HG02763 (cell line): Measurements from ENCODE around the gene BEST3.
"Not testable (repeated sequence)": the region's sequence is repeated elsewhere in the genome, so short reads cannot be mapped to it uniquely, and the experiment has no call there.

Source experiments
- ATAC-seq: cut with Tn5 transposase; IDR thresholded peaks from one replicate; pipeline ENCODE4 v1.9.1; 2021; ENCODE audit warnings: mild to moderate bottlenecking, moderate library complexity; ENCODE audit not compliant: unreplicated experiment

BEST3 gene

DNA sequence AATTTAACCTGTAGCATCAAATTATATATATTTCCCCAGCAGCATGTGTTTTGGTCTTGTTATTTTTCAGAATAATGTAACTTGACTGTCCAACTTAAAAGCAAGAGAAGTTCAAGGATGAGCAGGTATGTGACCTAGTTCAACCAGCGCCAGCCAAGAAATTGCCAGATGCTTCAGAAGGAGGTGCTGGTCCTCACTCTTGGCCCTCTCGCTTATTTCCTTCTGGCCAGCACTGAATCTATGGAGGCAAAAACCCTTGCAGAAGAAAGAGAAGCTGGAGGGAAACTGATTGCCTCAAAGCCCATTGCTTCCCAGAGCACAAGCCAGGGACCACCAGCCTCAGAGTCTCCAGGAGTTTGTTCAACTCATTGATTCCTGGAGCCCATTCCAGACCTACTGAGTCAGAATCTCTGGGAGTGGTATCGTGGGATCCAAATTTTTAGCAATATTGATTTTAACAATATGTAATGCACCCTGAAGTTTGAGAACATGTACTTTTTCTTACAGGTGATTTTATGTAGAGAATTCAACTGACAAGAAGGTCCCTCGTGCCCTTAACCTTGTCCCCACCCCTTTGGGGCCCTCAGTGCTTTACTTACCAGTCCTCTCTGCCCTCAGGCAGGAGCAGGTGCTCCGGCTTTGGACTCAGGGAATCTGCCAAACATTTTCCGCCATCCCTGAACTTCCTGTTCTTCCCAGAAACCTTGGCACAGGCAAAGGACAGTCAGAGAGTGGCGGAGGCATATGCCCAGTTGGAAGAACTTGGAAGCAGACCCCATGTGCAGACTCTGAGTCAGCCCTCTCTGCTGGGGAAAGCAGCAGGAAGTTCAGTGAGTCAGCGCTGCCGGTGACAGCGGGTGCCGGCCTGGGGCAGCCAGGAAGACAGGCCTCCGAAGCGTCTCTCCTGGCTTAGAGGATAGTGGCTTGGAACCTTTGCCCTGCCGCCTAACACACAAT lies 10.4 kb downstream of the BEST3 start:
- ATAC-seq = no peak

DNA sequence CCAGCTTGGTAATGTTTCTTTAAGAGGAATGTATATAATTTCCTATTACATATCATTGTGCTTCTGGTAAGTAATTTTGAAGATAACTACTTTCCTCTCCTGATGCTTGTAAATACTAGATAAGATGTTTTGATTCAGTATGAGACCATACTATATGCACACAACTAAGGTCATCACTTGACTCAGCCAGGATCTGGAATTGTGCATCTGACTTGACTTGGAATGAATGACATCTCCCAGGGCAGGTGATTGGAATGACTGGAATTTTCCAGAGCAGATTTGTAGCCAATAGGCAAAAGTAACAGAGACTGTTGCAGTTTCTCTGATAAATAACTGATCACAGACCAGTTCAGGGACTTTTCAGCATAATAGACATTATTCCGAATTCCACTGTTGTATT lies 11.1 kb downstream of the BEST3 start:
- no peak for ATAC-seq

- no peak for ATAC-seq
These were observed 11.7 kb downstream of the BEST3 start for GRCh38 chr12:69687390-69687789.

DNA sequence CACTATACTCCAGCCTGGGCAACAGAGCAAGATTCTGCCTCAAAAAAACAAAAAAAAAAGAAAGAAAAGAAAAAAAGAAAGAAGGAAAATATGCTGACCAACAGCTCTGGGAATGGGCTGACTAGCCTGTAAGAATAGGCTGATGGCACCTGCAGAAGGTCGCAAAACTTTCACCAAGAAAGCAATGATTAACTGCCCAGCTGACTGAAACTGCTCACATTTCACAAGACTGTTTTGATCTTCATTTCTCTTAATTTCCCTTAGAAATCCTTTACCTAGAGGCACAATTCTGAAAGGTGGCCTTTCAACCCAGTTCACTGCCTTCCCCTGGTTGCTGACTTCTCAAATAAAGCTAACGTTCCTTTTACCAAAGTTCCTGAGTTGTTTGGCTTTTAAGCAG lies 12.4 kb downstream of the BEST3 start:
- ATAC-seq = no peak

DNA sequence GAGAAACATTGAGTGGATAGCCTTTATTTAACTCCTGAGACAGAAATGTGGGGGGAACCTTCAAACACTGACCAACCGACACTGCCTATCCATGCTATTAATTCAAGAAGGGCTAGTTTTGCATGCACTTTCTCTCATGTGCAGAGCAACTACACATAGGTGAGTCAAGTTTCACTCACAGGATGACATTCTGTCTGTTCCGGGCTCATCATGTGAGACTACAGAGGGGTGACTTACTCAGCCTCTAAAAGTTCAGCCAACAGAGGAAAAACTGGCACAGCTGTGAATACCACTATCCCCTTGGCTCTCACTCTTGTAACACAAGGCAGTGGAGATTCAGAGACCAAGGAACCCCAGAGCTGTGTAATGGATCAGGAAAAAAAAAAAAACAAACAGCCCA lies 13.3 kb downstream of the BEST3 start:
- peak; percentile 65 for ATAC-seq

- no peak for ATAC-seq
These were observed 14.6 kb downstream of the BEST3 start for GRCh38 chr12:69684466-69684865.

GRCh38 chr12:69682110-69682755 lies 16.9 kb downstream of the BEST3 start:
- no peak for ATAC-seq

GRCh38 chr12:69679119-69679518 lies 20.0 kb downstream of the BEST3 start:
- ATAC-seq = no peak

GRCh38 chr12:69676257-69677012 lies 22.7 kb downstream of the BEST3 start:
- ATAC-seq = no peak

DNA sequence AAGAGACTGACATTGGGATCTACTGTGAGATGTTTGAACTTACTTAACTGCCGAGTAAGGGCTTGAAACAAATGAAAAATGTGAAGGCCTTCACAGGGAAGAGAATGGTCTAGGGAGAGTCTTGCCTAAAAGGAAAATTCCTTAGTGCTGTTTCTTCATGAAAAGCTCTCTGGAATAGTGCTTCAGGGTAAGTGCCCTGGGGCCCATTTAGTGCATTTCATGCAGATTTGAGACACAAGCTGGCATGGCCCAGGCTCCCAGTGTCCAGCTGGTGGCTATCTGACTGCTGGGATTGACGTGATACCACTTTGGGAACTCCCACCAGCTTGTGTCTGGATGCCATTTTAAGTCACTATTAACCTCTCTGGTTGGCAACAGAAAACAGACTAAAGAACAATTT lies 26.9 kb downstream of the BEST3 start:
- no peak for ATAC-seq

DNA sequence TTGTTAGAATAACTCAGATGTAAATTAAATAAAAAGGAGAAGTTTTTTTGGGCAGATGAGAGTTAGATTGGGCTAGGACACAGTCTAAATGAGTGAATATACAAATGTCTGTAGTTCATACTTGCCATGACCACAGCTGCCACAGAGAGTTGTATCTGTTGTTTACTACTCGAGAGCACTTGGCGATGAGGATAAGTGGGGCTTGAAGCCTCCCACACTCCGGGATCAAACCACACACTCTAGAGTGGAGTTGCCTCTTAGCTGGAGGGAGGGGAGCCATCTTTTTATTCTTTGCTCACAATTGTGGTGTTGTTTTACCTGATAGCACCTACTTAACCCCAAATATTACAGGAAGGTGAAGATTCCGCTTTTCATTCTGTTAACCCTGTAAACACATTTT lies 27.5 kb downstream of the BEST3 start:
- no peak for ATAC-seq

- ATAC-seq = no peak
These were observed 32.3 kb downstream of the BEST3 start for GRCh38 chr12:69666798-69667197.

DNA sequence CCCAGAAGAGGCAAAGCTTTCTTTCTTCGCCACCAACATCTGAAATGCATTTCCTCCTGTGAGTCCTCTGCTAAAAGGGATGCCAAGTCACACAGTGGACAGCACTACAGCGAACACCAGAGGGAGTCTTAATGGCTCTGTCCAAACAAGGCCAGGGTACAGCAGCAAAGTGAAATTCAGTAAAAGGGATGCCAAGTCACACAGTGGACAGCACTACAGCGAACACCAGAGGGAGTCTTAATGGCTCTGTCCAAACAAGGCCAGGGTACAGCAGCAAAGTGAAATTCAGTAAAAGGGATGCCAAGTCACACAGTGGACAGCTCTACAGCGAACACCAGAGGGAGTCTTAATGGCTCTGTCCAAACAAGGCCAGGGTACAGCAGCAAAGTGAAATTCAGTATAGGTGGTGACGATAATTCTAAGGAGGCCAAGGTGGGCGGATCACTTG lies 34.1 kb downstream of the BEST3 start:
- ATAC-seq = not testable (repeated sequence)

DNA sequence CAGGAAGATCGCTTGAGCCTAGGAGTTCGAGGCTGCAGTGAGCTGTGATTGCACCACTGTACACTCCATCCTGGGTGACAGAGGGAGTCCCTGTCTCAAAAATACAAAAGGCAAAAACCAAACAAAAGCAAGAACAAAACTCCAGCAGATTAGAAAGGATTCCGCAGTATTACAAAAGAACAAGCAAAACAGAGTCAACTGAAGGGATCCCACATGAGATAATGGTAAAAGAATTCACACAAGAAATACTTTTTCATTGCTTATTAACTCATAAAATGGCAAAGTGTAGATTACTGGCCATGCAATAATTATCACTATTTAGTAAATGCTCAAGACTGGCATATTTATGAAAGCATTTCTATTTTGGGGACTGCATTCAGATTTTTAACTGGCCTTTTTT lies 35.4 kb downstream of the BEST3 start:
- ATAC-seq = no peak

DNA sequence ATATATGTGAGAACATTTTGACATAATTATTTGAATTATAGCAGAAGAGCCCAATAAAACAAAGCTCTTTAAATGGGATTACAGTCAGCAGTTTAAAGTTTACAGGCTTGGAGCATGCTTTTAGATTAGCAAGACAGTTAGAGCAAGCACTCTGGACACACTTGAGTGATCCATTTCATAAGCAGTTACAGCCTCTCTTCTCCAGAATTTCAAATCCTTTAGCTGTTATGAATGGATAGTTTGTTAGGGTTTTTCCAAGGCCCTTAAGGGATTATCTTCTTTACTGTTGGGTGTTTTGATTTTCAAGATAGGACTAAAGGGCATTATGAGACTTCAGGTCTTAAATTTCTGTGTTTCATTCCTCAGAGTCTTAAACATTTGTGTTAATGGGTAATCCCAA lies 36.3 kb downstream of the BEST3 start:
- no peak for ATAC-seq

- ATAC-seq = no peak
These were observed 37.7 kb downstream of the BEST3 start for GRCh38 chr12:69661386-69661785.

- no peak for ATAC-seq
These were observed 38.8 kb downstream of the BEST3 start for GRCh38 chr12:69660164-69660863.

GRCh38 chr12:69658203-69658602 lies 40.9 kb downstream of the BEST3 start:
- ATAC-seq = no peak

DNA sequence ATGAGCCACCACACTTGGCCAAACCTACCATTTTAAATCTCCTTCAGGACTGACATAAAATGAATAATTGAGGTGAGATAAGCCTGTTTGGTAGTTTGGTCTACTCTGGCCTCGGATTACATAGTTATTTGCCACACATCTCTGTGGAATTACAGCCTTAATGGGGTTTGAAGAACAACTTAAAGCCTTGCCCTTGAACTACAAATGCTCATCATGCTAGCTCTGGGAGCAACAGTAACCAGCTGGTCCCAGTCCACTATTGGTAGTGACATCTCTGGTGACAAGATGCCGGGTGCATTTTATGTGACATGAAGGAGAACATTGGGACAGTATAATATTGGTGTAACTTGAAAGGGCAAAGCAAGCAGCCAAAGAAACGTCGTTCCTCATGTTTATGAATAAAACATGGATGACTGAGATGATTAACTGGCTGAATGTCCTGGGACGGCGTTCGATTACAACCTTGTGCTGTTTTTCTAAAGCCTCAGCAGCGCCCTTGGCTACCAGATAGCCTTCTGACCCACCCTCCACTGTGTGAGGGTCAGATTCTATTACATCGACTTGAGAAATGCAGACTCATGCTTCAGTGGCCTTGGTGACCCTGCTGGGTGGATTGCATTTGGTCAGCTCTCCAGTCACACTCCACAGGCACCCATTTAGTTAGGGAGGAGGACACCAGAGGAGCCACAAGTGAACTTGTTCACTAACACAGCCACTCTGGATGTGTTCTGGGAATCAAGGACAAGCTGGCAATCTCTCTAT lies 41.5 kb downstream of the BEST3 start:
- no peak for ATAC-seq
